Calu3 (cell line): ENCODE data around the gene TNIK. TPM values are rescaled to one million over a fixed set of nuclear protein-coding genes. Genes with fewer than 3 reads are reported as not detected.

Experiments used
- BruUV-seq: library from RNA; stranded (reverse); fragments of 400-500 nt; replicated peaks from 2 replicates; lab custom pipeline; 2021; lab: Mats Ljungman, UMichigan
- CTCF ChIA-PET: fragments of 300-600 bp; sonication (Branson Sonifier 250); formaldehyde crosslinking; loops from one replicate; lab custom pipeline; 2022; ENCODE audit warnings: antibody characterized with exemption; lab: Charles Lee
- DNase-seq: peaks from one replicate; pipeline ENCODE4 v3.0.0; 2022
- H3K27ac Mint-ChIP-seq: one replicate; pipeline ENCODE4 v1.8.0; 2022; ENCODE audit warnings: mixed read lengths; ENCODE audit not compliant: unreplicated experiment
- H3K27me3 Mint-ChIP-seq: one replicate; pipeline ENCODE4 v1.8.0; 2022; ENCODE audit warnings: mixed read lengths; ENCODE audit not compliant: unreplicated experiment
- H3K36me3 Mint-ChIP-seq: one replicate; pipeline ENCODE4 v1.8.0; 2022; ENCODE audit warnings: mild to moderate bottlenecking, moderate library complexity, mixed read lengths; ENCODE audit not compliant: insufficient read depth, unreplicated experiment
- H3K4me1 Mint-ChIP-seq: one replicate; pipeline ENCODE4 v1.8.0; 2022; ENCODE audit warnings: mild to moderate bottlenecking, low read depth, mixed read lengths; ENCODE audit not compliant: unreplicated experiment
- H3K4me3 Mint-ChIP-seq: one replicate; pipeline ENCODE4 v1.8.0; 2022; ENCODE audit warnings: mild to moderate bottlenecking, low read depth, moderate library complexity, mixed read lengths; ENCODE audit not compliant: unreplicated experiment
- H3K9me3 Mint-ChIP-seq: one replicate; pipeline ENCODE4 v1.8.0; 2022; ENCODE audit warnings: low read depth, mixed read lengths; ENCODE audit not compliant: unreplicated experiment
- CTCF ChIP-seq: fragments of 200-600 bp; IDR thresholded peaks from one replicate; pipeline ENCODE4 v1.8.0; 2022; ENCODE audit warnings: antibody characterized with exemption; ENCODE audit not compliant: unreplicated experiment
- intact Hi-C: fragments of 100-400 bp; cut with micrococcal nuclease; formaldehyde crosslinking; loops from one replicate; pipeline ENCODE4 v1.10.0; 2022; ENCODE audit not compliant: unreplicated experiment
- total RNA-seq: library from RNA; stranded (reverse); gene quantifications from 2 replicates; pipeline ENCODE4 v1.2.3, GENCODE V29; 2022

The TNIK gene
- total RNA-seq, 1 experiment from 2014 or later, result 19.7 TPM

GRCh38 chr3:171159024-171159821 lies 301.0 kb downstream of the TNIK start:
- BruUV-seq, result no TSS peak
- no peak overlapping the region for H3K27ac Mint-ChIP-seq
- CTCF ChIA-PET, result interaction anchor here (0.5 to 0.6 kb wide), 2 partner anchors 271 to 604 kb away, joined by 3 to 6 read pairs; no protein-coding TSS in a partner anchor
- H3K27me3 Mint-ChIP-seq, result no peaks in the 10 kb centered on the region
- no peaks in the 10 kb centered on the region for H3K9me3 Mint-ChIP-seq
- DNase-seq, result no peak
- no peak overlapping the region for H3K4me3 Mint-ChIP-seq
- intact Hi-C loops, result no loop called here
- H3K4me1 Mint-ChIP-seq, result no peaks in the 10 kb centered on the region
- TF ChIP-seq CTCF, result no peak
- H3K36me3 Mint-ChIP-seq, result no peaks in the 10 kb centered on the region

DNA sequence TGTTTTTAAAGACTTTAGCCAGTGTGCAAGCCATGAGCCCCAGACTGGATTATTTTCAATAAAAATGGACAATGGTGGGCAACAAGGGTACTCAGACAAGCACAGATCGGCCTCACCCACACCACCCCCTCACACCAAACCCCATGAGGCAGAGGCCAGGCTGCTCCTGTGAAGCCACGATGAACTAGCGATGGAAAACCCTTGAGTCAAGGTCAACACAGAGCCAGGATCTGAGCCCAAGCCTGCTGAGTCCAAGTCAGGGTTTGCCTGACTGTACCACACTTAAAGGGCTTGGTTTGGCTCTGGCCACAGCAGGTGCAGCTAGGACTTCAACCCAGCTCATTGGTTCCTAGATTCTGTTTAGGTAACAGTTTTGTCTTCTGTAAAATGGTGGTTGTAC lies 302.2 kb downstream of the TNIK start:
- H3K4me3 Mint-ChIP-seq, result no peak overlapping the region
- CTCF ChIA-PET, result no interaction called here
- no peaks in the 10 kb centered on the region for H3K4me1 Mint-ChIP-seq
- intact Hi-C loops, result no loop called here
- no TSS peak for BruUV-seq
- no peak overlapping the region for H3K27ac Mint-ChIP-seq
- TF ChIP-seq CTCF, result no peak
- no peaks in the 10 kb centered on the region for H3K36me3 Mint-ChIP-seq
- H3K27me3 Mint-ChIP-seq, result no peaks in the 10 kb centered on the region
- H3K9me3 Mint-ChIP-seq, result no peaks in the 10 kb centered on the region
- no peak for DNase-seq

DNA sequence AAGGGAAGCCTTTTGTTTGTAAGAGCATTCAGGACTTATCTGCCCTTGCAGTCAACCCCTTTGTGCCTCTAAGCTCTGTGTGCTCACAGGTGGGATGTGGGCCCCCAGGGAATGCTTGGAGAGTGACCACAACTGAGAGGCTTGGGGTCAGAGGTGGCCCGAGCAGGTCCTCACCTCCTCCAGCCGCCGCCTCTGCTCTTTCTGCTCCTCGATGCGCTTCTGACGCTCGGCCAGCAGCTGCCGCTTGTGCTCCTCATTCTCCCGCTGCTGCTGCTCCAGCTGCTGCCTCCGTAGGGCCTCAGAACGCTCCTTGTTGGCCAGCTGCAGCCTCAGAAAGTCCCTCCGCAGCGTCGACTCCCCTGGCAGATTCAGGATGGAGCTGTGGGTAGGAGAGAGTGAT lies 302.9 kb downstream of the TNIK start:
- Mint-ChIP-seq H3K9me3 (no peaks in the 10 kb centered on the region), H3K27ac (no peak overlapping the region), H3K4me3 (no peak overlapping the region), H3K4me1 (no peaks in the 10 kb centered on the region), H3K36me3 (no peaks in the 10 kb centered on the region), H3K27me3 (no peaks in the 10 kb centered on the region)
- intact Hi-C loops, result no loop called here
- no peak for DNase-seq
- no TSS peak for BruUV-seq
- TF ChIP-seq CTCF, result no peak
- CTCF ChIA-PET, result no interaction called here

- H3K4me1 Mint-ChIP-seq, result no peaks in the 10 kb centered on the region
- intact Hi-C loops, result no loop called here
- no peak overlapping the region for H3K4me3 Mint-ChIP-seq
- CTCF ChIA-PET, result interaction anchor here (0.6 kb wide), 1 partner anchor 195 kb away, joined by 3 read pairs; no protein-coding TSS in a partner anchor
- no TSS peak for BruUV-seq
- no peaks in the 10 kb centered on the region for H3K36me3 Mint-ChIP-seq
- H3K27me3 Mint-ChIP-seq, result no peaks in the 10 kb centered on the region
- no peaks in the 10 kb centered on the region for H3K9me3 Mint-ChIP-seq
- no peak for TF ChIP-seq CTCF
- no peak for DNase-seq
- no peak overlapping the region for H3K27ac Mint-ChIP-seq
These were observed 303.7 kb downstream of the TNIK start for GRCh38 chr3:171156401-171157010.
